ENCODE results near the gene SPINK8.

DNA sequence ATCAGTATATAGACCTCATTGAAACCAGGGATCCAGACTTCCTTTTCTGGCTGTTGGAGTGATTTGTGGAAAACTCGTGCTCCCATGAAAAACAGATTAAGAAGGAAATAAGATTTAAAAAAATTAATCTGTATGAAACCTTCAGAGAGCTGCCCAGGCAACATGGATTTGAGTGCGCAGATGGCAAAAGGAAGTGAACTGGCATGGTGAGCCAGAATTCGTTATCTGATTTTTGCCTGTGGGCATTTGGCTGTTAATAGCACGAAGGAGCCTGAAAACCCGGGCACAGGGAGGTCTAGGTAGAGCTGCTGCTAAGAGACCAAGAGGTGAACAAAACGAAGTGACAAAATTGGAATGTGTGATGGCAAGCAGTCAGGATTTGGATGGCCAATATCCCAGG, 19.1 kb upstream of the SPINK8 start:
- TF ChIP-seq, protein P1, sequence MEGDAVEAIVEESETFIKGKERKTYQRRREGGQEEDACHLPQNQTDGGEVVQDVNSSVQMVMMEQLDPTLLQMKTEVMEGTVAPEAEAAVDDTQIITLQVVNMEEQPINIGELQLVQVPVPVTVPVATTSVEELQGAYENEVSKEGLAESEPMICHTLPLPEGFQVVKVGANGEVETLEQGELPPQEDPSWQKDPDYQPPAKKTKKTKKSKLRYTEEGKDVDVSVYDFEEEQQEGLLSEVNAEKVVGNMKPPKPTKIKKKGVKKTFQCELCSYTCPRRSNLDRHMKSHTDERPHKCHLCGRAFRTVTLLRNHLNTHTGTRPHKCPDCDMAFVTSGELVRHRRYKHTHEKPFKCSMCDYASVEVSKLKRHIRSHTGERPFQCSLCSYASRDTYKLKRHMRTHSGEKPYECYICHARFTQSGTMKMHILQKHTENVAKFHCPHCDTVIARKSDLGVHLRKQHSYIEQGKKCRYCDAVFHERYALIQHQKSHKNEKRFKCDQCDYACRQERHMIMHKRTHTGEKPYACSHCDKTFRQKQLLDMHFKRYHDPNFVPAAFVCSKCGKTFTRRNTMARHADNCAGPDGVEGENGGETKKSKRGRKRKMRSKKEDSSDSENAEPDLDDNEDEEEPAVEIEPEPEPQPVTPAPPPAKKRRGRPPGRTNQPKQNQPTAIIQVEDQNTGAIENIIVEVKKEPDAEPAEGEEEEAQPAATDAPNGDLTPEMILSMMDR (IDR thresholded peaks at IDR 0.05): no peak
- TF ChIP-seq POLR2A (IDR thresholded peaks at IDR 0.05): no peak

All from suprapubic skin (tissue), 3 donors.